ENCODE data around the gene KRTCAP2. TPM values are rescaled to one million over a fixed set of nuclear protein-coding genes. Genes with fewer than 3 reads are reported as not detected.

Gene KRTCAP2
- total RNA-seq, 1 donor from 2014 or later: 21.4 TPM

Small RNA genes within 50 kb of the gene (small RNA-seq; reads per million reads assigned to genes)
- not detected for gene HMGN2P18 (ENCODE audit: low replicate concordance)
- gene RF00019 (ENCODE audit: low replicate concordance): not detected

Other genes starting within 250 kb of the KRTCAP2 start
- gene PMVK, start 236.6 kb downstream of the KRTCAP2 start, total RNA-seq: 13.5 TPM
- 17.2 TPM for gene PBXIP1, start 217.2 kb downstream of the KRTCAP2 start, total RNA-seq
- gene PYGO2, start 211.5 kb downstream of the KRTCAP2 start, total RNA-seq: 10.1 TPM
- 7.4 TPM for gene SHC1, start 202.6 kb downstream of the KRTCAP2 start, total RNA-seq
- gene CKS1B, start 198.6 kb downstream of the KRTCAP2 start, total RNA-seq: 11.8 TPM
- 9.8 TPM for gene FLAD1, start 190.0 kb downstream of the KRTCAP2 start, total RNA-seq
- not detected for gene LENEP, start 179.7 kb downstream of the KRTCAP2 start, total RNA-seq
- 1.5 TPM for gene ZBTB7B, start 170.5 kb downstream of the KRTCAP2 start, total RNA-seq
- not detected for gene DCST2, start 139.5 kb downstream of the KRTCAP2 start, total RNA-seq
- 0.25 TPM for gene DCST1, start 139.5 kb downstream of the KRTCAP2 start, total RNA-seq
- 11.1 TPM for gene ADAM15, start 122.0 kb downstream of the KRTCAP2 start, total RNA-seq
- gene EFNA4, start 109.6 kb downstream of the KRTCAP2 start, total RNA-seq: 0.74 TPM
- gene EFNA3, start 94.5 kb downstream of the KRTCAP2 start, total RNA-seq: 10.6 TPM
- 2.7 TPM for gene EFNA1, start 45.4 kb downstream of the KRTCAP2 start, total RNA-seq
- 5.2 TPM for gene SLC50A1, start 37.5 kb downstream of the KRTCAP2 start, total RNA-seq
- gene DPM3, start 32.8 kb downstream of the KRTCAP2 start, total RNA-seq: 14.3 TPM
- 18.9 TPM for gene TRIM46, start 545 bp upstream of the KRTCAP2 start, total RNA-seq
- gene THBS3, start 34.6 kb upstream of the KRTCAP2 start, total RNA-seq: 4.7 TPM
- 14.0 TPM for gene MTX1, start 35.4 kb upstream of the KRTCAP2 start, total RNA-seq
- gene ENTREP3, start 82.2 kb upstream of the KRTCAP2 start, total RNA-seq: 4.4 TPM
- gene SCAMP3, start 89.1 kb upstream of the KRTCAP2 start, total RNA-seq: 18.9 TPM
- gene CLK2, start 100.2 kb upstream of the KRTCAP2 start, total RNA-seq: 15.0 TPM
- 15.0 TPM for gene HCN3, start 104.2 kb upstream of the KRTCAP2 start, total RNA-seq
- 0.49 TPM for gene PKLR, start 128.1 kb upstream of the KRTCAP2 start, total RNA-seq
- gene FDPS, start 135.6 kb upstream of the KRTCAP2 start, total RNA-seq: 121 TPM
- gene RUSC1, start 147.6 kb upstream of the KRTCAP2 start, total RNA-seq: 47.7 TPM